ENCODE results near the gene ZACN.

- TF ChIP-seq EZH2 (IDR thresholded peaks at IDR 0.05; ENCODE audit: borderline replicate concordance, insufficient read depth, low read length, poor library complexity, severe bottlenecking) (no peak), EP300 (conservative IDR thresholded peaks at IDR 0.05; ENCODE audit: poor library complexity, severe bottlenecking) (no peak), RAD21 (conservative IDR thresholded peaks at IDR 0.05) (no peak), CTCF (IDR thresholded peaks at IDR 0.05; ENCODE audit: poor library complexity, severe bottlenecking) (no peak), MXI1 (conservative IDR thresholded peaks at IDR 0.05; ENCODE audit: poor library complexity, severe bottlenecking) (no peak), POLR2AphosphoS5 (IDR thresholded peaks at IDR 0.05) (no peak)
These were observed 1.3 kb upstream of the ZACN start for GRCh38 chr17:76077584-76078110.

All from neural cell (in vitro differentiated cells).